SHP77 (cell line): ENCODE measurements around the gene CCSER1.
A peak's percentile ranks its signal among the peaks of the same experiment; 100 is the strongest.
"Not testable (repeated sequence)": the region's sequence is repeated elsewhere in the genome, so short reads cannot be mapped to it uniquely, and the experiment has no call there.

ENCODE experiments used
- DNase-seq, 2 experiments: peaks; one replicate each; lab custom pipeline; 2025; lab: John Stamatoyannopoulos, UW

Gene CCSER1

GRCh38 chr4:91282217-91282616 lies 1155.0 kb downstream of the CCSER1 start:
- DNase-seq: no peak

GRCh38 chr4:91283726-91284230 lies 1156.6 kb downstream of the CCSER1 start:
- no peak for DNase-seq

- DNase-seq: no peak
These were observed 1157.3 kb downstream of the CCSER1 start for GRCh38 chr4:91284480-91284879.

GRCh38 chr4:91285487-91285886 lies 1158.3 kb downstream of the CCSER1 start:
- DNase-seq: no peak

- DNase-seq: peak; percentile 40 to 41
These were observed 1161.6 kb downstream of the CCSER1 start for GRCh38 chr4:91288702-91289311.

GRCh38 chr4:91298156-91298700 lies 1171.0 kb downstream of the CCSER1 start:
- no peak for DNase-seq

GRCh38 chr4:91298824-91299223 lies 1171.6 kb downstream of the CCSER1 start:
- DNase-seq: no peak

- DNase-seq: no peak
These were observed 1174.9 kb downstream of the CCSER1 start for GRCh38 chr4:91302120-91302519.

- DNase-seq: no peak
These were observed 1177.1 kb downstream of the CCSER1 start for GRCh38 chr4:91304292-91304691.

- DNase-seq: no peak
These were observed 1190.2 kb downstream of the CCSER1 start for GRCh38 chr4:91317434-91317833.

GRCh38 chr4:91319556-91320268 lies 1192.5 kb downstream of the CCSER1 start:
- DNase-seq: peak in 1 of 2 experiments; percentile 2

GRCh38 chr4:91322961-91323360 lies 1195.8 kb downstream of the CCSER1 start:
- no peak for DNase-seq

GRCh38 chr4:91325495-91325894 lies 1198.3 kb downstream of the CCSER1 start:
- no peak for DNase-seq

- not testable (repeated sequence) for DNase-seq
These were observed 1199.0 kb downstream of the CCSER1 start for GRCh38 chr4:91326167-91326566.

- DNase-seq: no peak
These were observed 1203.5 kb downstream of the CCSER1 start for GRCh38 chr4:91330555-91331137.

- no peak for DNase-seq
These were observed 1213.6 kb downstream of the CCSER1 start for GRCh38 chr4:91340822-91341221.

GRCh38 chr4:91345632-91346031 lies 1218.4 kb downstream of the CCSER1 start:
- DNase-seq: no peak

- DNase-seq: not testable (repeated sequence)
These were observed 1229.3 kb downstream of the CCSER1 start for GRCh38 chr4:91356496-91356895.

- DNase-seq: not testable (repeated sequence)
These were observed 1230.8 kb downstream of the CCSER1 start for GRCh38 chr4:91358016-91358415.

- DNase-seq: not testable (repeated sequence)
These were observed 1231.4 kb downstream of the CCSER1 start for GRCh38 chr4:91358621-91359020.

GRCh38 chr4:91359041-91360031 lies 1232.1 kb downstream of the CCSER1 start:
- DNase-seq: no peak

- no peak for DNase-seq
These were observed 1234.9 kb downstream of the CCSER1 start for GRCh38 chr4:91362125-91362524.
